Hindlimb muscle (tissue), 1 donor: Measurements from ENCODE around the gene DYNLT3. TPM values are rescaled to one million over a fixed set of nuclear protein-coding genes. Genes with fewer than 3 reads are reported as not detected.
A peak's percentile ranks its signal among the peaks of the same experiment; 100 is the strongest.

Source experiments
- DNase-seq: peaks from one replicate; pipeline ENCODE4 v3.0.0-alpha.2; 2013
- polyA plus RNA-seq: library from polyadenylated mRNA; unstranded; fragments of 120-200 nt; gene quantifications from one replicate; pipeline ENCODE4 v1.2.1, GENCODE V29; 2013; ENCODE audit not compliant: insufficient read length

DYNLT3 gene, protein sequence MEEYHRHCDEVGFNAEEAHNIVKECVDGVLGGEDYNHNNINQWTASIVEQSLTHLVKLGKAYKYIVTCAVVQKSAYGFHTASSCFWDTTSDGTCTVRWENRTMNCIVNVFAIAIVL
- polyA plus RNA-seq, result 8.8 TPM

DNA sequence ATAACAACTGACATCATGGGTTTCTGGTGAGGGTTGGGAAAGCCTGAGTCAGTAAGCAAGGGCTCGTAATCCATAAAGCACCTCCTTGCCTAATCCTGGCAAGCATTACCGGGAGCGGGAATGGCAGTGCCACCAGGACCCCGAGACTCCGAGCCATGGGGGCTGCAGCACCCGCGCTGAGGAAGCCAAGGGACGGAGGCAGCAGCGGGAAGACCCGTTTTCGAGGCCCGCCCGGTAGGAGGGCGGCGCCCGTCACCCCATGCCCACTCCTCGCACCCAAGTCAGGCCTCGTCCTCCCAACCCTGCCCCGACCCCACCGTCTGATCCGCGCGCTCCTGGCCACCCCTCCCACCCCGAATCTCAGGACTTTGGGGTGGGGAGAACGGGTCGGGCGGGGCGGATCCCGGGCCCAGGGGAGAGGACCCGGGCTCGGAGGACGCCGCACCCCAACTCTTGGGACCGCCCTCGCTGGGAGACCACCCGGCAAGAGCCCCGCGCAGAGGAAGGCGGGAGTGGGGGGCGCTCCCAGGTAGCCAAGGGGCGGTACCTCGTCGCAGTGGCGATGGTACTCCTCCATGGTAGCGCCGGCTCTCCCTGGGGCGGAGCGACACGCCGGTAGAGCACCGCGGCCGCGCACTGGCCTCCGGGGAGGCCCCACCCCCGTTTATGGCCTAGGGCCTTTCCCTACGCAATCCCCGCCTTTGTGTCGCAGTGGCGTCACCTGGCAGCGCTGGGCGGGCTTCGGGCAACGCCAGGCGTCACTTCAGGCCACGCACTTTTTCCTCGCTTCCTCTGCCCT is at the start of gene DYNLT3:
TSS of gene DYNLT3 (minus strand) at position 638 of the 799 bp plus-strand sequence. CDS start at position 577, 61 bp downstream.
- DNase-seq, result peak; percentile 58

DNA sequence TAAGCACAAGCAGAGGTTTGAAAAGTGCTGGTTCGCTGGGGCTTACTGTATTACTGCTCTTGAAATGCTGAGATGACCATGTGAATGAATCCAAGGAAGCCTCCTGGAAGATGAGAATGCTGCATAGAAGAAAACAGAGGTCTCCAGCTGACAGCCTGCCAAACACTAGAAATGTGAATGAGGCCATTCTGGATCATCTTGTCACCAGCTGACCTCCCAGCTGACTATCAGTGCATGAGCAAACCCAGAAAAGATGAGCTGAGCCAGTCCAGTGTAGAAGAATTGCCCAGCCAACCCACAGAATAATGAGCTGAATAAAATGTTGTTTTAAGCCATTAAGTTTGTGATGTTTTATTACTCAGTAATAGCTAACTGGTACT is 49.1 kb upstream of the DYNLT3 start:
- peak; percentile 28 for DNase-seq

DNA sequence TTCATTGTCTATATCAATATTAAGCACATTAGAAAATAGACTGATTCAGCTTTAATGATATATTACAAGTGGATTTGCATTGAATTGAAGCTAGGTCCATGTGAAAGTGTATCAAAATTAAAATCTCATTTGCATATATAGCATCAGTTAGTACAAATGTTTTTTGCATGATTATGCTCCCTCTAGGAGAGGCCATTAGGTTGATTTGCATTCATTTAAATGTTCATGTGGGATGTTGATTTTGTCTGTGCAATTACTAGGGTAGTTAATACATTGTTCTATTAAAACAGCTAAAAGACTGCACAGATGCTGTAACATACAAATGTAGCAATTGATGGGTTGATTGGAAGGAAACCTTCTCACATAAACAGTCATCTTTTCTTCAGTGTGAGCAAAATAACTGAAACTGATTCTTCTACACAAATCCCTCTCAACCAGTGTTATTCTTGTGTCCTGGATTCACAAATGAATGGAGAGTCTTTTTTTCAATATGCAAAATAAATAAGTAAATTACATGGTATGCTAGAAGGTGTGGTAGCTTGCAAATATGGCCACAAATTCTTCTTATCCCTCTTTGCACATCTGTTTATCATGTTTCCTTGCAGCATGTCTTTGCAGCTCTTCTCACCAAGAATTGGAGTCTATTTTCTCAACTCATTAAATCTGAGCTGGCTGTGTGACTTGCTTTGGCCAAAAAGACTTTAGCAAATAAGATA is 48.6 kb upstream of the DYNLT3 start:
- no peak for DNase-seq

DNA sequence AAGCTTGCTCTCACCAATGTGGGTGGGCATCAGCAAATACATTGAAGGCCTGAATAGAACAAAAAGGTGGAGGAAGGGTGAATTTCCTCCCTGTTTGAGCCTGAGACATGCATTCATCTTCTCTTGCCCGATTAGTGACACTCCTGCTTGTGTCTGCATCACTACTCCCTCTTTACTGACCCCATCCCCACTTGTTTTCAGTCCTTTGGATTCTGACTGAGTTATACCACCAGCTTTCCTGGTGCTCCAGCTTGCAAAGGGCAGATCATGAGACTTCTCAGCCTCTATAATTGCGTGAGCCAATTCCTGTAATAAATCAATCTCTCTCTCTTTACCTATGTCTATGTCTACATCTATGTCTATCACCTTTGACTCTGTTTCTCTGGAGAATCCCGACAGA is 47.4 kb upstream of the DYNLT3 start:
- no peak for DNase-seq

DNA sequence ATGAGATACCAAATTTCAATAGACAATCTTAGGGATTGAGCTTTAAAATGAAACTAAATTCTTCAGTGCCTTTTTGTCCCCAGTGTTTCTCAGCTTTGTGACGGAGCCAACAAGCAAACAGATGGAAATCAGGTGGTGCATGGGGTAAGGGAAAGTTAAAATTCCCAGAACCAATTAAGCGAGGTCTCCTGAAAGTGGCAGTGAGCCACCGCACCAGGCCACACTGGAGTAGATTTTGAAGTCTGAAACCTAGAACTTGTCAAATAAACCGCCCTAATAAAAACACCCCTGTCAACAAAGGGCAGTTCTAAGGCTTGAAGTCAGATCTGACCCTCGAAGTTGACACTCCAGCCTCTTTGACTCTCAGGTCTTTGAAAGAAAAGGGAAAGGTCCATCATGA is 40.6 kb upstream of the DYNLT3 start:
- DNase-seq, result no peak

DNA sequence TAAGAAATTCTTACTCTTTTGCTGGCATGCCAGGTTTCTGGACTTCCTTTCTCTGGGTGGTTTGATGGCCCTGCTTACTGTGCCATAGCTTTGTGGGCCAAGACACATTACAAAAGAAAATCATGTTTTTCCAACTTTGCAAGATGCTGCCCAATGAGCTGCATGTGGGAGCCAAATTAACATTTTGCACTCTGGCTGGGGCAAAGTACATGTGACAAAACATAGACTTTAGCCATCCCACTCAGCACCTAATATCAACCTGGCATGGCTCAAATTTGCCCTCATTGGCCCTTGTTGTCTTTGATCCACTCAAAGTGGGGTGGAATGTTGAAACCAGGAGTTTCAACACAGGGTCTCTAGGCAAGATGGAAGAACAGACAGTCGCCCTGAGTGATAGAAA is 40.0 kb upstream of the DYNLT3 start:
- no peak for DNase-seq

DNA sequence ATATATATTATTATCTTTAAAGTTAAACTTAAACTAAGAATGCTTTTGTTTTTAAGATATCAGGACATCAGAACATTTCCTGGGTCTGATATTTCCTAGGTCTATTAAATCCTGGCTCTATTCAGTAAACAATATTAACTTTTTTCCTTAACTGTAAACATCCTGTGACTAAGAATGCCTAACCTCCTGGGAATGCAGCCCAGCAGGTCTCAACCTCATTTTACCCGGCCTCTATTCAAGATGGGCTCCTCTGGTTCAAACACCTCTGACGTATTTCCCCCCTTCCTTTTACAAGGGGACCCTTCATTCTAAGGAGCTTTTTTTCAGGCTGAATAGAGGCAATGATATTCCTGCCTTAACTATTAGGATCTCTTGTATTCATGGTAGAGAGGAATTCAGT is 35.8 kb upstream of the DYNLT3 start:
- no peak for DNase-seq

DNA sequence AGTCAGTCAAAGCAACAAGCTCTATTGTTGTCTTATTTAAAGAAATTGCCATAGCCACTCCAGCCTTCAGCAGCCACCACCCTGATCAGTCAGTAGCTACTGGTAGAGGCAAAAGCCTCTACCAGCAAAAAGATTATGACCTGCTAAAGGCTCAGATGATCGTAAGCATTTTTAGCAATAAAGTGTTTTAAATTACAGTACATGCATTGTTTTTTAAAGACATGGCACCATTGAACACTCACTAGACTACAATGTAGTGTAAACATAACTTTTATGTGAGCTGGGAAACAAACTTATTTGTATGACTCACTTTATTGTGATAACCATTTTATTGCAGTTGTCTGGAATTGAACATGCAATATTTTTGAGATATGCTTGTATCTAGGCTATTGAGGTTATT is 32.3 kb upstream of the DYNLT3 start:
- DNase-seq, result no peak

DNA sequence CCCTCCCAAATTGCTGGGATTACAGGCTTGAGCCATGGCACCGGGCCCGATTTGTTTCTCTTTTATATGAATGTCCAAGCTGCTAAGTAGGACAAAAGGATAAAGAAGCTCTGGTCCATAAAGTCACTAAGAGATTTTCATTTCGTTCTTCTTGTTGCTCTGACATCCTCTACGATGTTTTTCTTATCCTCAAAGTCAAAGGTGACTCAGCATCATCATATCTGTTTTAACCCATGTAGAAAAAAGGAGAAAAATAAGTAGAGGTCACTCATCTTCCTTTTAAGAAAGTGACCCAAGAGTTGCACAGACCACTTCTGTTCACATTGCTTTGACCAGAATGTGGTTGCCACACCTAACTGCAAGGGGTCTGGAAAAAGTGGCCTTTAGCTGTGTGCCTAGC is 29.3 kb upstream of the DYNLT3 start:
- DNase-seq, result no peak

DNA sequence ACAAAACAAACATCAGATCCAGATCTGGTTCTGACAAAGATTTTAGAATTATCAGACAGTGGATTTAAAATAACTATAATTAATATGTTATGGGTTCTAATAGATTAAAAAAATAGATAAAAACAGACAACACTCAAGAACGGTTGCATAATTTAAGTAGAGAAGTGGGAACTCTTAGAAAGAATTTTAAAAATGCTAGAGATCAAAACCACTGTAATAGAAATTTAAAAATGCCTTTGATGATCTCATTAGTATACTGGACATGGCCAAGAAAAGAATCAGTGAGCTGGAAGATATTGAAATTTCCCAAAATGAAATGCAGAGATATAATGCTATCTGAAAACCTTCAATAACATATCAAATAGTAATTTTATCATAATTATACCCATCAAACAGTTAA is 28.3 kb upstream of the DYNLT3 start:
- no peak for DNase-seq

DNA sequence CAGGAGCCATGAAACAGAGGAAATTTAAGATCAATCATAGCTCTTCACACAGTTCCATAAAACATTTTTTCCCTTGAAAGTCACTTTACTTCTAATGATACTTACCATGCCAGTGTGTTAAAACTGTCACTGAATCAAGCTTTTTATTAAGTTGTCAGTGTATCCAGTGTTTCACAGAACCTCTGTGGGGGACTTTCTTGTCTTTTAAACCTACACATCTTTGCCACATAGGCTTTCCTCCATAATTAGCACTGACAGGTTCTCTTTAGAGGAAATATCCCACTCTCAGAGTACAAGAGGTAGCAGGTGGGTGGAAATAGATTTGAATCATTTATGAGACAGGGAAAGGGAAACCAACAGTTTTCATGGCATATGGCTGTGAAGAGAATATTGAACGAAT is 25.8 kb upstream of the DYNLT3 start:
- DNase-seq, result no peak

DNA sequence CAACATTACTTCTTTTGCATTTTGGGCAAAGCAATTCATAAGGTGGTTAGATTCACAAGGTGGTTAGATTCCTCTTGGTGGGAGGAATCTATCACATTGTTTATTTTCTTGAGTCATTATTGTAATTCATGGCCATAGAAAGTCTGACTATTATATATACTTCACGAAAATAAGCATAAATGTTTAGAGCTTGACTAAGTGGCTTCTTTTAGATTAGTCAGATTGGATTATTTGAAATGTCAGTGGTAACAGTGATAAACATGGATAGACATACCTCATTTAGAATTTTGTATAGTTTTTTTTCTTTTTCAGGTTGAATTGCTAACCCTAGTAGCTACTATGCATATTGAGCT is 24.9 kb upstream of the DYNLT3 start:
- DNase-seq, result no peak

DNA sequence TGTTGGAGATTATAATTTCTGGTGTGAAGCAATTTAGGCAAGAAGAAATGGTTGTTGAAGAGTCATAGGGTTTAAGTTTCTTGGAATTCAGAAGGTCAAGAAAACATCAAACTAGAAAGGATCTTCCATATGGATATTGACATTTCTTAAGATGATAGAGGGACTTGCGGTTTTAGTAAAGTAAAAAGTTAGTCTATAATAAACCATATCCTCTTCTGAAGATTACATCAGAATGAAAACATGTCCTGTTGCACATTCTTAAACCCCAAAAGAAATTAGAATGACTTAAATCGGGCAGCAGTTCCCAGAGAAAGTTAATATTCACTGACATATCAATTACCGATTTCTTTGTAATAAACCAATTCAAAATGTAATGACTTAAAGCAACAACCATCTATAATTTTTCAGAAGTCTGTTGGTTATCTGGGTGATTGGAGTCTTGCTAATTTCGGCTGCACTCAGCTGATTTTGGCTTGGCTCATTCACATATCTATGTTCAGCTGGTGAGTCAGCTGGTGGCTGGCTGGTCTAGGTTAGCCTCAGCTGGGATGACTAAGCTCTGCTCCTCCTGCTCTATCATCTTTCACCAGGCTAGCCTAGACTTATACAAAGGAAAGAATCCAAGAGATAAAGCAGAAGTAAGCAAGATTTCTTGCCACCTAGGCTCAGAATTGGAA is 24.4 kb upstream of the DYNLT3 start:
- DNase-seq, result no peak

DNA sequence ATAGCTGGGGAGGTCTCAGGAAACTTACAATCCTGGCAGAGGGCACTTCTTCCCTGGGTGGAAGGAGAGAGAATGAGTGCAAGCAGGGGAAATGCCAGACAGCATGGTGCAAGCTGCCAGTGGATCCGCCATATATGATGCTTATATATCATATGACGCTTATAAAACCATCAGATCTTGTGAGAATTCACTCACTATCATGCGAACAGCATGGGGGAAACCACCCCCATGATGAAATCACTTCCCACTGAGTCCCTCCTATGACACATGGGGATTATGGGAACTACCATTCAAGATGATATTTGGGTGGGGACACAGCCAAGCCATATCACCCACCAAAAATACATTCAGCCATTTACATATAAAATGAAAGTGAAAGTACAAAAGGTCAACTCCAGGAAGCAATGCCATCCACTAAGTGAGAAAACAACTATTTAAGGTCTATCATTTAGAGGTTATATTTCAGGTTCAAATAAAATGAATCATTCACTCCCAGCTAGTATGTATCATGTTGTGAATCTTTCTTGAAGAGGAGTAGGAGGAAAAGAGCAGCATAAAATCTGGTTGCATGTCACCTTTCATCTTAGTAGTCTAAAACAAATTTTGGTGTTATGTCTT is 20.3 kb upstream of the DYNLT3 start:
- DNase-seq, result no peak

DNA sequence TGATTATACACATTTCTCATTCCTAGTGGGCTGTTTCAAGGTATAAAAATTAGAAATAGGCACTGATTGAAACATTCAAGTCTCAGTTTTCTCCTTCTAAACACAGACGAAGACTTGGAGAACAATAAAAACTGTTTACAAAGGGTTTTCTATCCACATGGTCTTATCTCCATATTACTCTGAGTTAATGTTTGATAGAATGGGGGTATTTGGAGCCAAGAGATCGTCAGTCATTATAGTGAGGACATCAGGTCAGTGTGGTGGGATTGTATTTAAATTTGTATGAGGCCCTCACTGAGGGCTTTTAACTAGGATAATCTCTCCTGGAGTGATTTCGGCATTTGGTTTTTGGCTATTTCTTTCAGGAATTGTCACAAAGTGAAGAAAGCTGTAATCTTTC is 16.4 kb upstream of the DYNLT3 start:
- no peak for DNase-seq

DNA sequence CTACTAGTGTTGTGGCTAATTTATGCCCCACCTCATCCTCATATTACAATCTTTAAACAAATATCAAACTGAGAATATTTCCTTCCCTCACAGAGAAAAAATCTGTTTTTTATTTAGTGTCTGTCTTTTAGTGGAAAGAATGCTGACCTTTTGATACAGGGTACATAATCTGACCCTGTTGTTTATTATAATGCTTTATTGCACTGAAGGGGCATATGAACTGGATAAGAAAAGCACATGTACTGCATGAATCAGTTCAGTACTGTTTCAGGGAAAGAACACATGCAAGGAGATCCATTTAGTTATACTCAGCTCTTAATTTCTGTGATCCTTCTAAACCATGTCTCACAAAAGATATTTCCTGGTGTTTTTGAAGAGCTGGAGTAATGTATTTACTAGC is 15.5 kb upstream of the DYNLT3 start:
- no peak for DNase-seq

DNA sequence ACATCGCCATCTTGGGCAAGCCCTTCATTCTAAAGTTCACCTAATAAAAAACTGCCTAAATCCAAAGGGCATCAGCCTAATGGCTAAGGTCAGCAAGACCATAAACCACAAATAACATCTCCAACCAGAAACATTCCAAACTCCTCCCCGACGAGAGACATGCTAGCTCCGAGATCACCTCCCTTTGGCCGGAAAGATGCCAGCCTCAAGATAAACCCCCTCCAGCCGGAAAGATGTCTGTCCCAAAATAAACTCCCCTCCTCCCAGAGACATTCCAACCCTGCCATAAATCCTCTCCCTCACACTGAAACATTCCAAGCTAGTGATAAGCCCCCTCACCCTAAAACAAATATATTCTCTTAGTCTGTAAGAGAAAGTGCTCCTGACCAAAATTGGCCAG is 13.3 kb upstream of the DYNLT3 start:
- no peak for DNase-seq

DNA sequence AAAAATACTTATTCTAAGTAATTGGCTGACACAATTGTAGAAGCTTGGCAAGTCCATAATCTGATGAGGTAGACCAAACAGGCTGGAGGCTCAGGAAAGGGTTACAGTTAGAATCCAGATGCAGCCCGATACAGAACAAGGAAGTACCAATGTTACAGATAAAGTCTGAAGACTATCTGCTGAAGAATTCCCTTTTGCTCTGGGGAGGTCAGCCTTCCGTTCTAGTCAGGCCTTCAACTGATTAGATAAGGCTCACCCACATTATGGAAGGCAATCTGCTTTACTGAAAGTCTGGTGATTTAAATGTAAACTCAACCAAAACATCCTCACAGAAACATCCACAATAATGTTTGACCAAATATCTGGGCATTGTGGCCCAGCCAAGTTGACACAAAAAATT is 7.4 kb upstream of the DYNLT3 start:
- DNase-seq, result no peak

DNA sequence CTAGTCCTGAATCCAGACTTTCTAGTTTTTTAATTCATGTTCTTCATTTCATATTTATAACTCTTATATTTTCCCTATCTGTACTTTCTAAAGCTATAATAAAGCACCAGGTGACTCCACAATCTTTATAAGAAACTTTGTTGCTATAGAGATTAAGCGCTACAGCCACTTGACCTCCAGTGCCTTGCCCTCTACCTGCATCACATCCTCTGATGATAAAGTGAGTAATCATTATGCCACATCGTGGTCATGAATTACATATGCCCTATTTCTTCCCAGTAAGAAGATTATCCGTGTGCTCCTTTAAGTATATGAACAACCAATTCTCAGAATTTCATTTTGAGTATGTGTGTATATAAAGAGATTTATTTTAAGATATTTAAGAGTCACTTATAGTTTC is 6.8 kb upstream of the DYNLT3 start:
- no peak for DNase-seq

DNA sequence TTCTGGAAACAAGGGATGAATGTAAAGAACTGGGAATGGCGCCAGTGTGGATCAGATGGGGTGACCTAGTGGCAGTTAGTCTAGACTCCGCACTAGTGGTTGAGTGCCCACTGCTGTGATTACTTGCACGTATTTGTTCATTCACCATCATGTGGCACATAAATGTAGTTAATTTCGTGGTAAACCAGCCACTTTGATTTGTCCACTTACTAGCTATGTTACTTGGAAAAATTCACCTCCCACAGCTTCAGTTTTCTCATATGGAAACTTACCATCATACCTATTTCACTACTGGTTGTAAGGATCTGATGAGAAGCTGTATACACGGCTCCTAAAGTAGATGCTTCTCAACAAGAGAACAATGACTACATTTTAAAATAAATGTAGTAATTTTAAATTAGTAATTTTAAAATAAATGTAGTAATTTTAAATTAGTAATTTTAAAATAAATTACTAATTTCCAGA is 394 bp upstream of the DYNLT3 start:
- DNase-seq, result no peak

DNA sequence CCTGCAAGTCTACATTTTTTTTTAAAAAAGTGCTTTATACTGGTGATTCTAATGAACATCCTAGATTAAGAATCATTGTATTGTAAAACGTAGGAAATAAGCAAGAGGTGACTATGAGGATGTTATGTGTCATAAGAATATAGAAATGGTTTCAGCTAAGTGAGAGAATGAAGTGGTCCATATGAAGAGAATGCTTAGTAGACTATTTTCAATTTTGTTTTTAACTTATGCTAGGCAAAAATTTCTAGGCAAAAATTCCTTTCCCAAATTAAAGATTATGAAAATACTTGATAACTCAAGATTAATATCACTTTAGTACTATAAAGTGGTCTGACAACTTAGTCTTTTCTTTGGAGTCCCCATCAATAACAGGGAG is 825 bp downstream of the DYNLT3 start:
- no peak for DNase-seq

DNA sequence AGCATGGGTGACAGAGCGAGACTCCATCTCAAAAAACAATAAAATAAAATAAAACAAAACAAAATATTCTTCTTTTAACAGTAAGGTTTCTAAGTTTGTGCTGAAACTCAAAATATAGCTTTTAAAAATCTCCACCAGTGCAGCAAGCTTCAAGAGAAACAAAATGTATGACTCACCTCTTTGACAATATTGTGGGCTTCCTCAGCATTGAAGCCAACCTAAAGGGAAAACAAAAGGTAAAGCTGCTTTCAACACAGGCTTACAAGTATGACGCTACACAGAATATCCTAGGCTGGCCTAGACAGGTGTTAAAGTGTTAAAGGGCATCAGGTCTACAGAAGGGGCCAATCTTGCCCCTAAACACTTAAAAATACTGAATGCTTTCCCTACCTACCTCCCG is 1.2 kb downstream of the DYNLT3 start:
- DNase-seq, result no peak

DNA sequence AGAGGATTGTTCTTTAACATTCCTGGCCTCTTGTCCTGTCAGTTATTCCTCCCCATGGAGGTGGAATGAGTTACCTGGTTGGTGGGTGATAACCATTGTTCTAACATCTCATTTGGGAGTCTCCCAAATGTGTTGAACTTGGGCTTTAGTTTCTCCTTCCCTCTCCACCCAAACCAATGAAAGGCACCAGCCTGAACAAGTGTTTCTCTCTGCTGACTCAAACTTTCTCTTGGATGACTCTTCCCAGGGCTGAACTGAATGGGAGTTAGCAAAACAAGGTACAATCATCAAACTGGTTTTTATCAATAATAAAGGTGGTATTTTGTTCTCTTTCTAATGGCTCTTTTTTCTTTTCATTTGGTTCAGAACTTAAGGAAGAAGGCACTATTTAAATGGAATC is 2.7 kb downstream of the DYNLT3 start:
- no peak for DNase-seq
